D721Med (cell line): ENCODE data around the gene KIF1B.
"Not testable (repeated sequence)": the region's sequence is repeated elsewhere in the genome, so short reads cannot be mapped to it uniquely, and the experiment has no call there.

Experiments
- DNase-seq: peaks from one replicate; pipeline ENCODE4 v3.0.0; 2011; ENCODE audit warnings: low spot score; ENCODE audit not compliant: insufficient read length
- FAIRE-seq: peaks from 2 replicates; lab custom pipeline; 2011; peaks lifted over from hg19 to GRCh38; lab: Jason Lieb, UNC
- CTCF ChIP-seq: IDR thresholded peaks from 2 replicates; pipeline ENCODE4 v1.5.1; 2012; ENCODE audit warnings: mild to moderate bottlenecking, control low read depth; ENCODE audit not compliant: insufficient read depth; ENCODE audit errors: missing control alignments

Gene KIF1B

GRCh38 chr1:10377365-10378029 is 167.1 kb downstream of the KIF1B start:
- FAIRE-seq, DNase-seq: not testable (repeated sequence)
- peak; percentile 50 for TF ChIP-seq CTCF

DNA sequence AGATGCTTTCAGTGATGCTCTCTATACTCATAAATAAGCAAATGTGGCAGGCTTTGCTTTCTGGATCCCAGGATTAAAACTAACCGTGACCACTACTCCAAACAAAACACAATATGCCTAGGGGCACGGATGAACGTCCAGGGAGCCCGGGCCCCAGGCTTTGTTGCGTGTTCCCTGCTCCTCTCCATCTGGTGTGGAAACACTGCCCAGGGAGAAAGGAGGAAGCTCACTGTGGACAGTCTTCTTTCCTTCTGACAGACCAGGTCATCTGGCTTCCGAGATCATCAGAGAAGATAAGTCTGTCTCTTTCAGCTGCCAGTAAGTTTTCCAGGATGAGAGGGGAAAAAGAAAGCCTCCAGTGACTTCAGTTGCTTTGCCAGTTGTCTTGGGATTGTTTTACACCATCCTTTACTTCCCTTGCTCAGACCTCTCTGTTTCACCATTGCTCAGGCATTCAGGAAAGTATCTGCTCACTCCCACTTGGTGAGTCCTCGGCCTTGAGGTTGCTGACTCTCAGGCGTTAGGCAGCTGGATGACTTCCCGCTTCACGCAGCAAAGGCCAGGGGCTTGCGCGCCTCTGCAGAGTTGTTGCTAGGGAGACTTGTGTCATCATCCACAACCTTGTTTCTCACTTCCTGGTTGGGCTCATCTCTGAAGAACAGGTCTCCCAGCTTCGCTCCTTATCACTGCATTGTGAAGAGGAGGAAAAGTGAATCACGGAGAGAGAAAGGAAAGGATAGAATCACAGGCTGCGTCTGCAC is 167.9 kb downstream of the KIF1B start:
- FAIRE-seq (no peak), DNase-seq (no peak)
- TF ChIP-seq CTCF: no peak

DNA sequence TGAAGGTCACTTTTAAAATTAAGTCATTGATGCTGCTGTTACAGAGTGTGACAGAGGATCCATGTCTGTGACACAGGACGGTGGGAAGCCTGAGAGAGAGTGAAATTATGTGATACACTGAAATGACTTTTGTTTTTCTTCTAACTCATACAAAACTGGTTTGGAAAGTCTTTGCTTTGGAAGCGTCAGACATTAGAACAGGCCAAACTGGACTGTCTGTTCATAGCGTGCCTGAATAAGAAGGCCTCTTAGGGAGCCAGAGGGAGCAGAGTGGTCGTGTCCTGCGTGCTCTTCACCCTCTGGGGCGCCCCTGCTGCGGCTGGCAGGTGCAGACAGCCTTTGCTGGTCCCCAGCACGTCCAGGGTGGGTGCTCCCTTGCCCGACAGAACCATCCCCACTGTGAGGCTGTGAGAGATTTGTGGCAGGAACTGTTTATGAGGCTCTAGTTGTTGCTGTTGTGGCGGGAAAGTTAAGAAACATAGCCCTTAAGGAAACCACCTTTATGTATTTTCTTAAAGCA is 168.8 kb downstream of the KIF1B start:
- DNase-seq (no peak), FAIRE-seq (no peak)
- no peak for TF ChIP-seq CTCF

DNA sequence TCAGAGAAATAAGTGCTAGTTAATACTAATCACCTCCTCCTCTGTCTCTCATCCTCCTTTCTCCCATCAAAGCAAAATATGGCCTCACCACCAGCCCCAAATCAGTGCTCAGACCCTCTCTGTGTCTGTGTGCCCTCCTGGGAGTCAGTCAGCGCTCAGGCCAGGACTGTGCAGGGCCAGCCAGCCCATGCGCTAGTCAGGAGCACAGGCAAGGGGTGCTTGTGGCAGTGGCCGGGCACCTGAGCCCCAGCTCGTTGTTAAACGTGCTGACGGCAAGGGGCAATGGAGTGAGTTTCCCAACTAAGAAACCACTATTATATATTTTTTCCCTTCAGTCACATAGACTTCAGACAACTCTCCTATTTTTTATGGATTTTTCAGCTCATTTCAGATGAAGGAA is 169.3 kb downstream of the KIF1B start:
- no peak for TF ChIP-seq CTCF
- DNase-seq: no peak
- FAIRE-seq: no peak

DNA sequence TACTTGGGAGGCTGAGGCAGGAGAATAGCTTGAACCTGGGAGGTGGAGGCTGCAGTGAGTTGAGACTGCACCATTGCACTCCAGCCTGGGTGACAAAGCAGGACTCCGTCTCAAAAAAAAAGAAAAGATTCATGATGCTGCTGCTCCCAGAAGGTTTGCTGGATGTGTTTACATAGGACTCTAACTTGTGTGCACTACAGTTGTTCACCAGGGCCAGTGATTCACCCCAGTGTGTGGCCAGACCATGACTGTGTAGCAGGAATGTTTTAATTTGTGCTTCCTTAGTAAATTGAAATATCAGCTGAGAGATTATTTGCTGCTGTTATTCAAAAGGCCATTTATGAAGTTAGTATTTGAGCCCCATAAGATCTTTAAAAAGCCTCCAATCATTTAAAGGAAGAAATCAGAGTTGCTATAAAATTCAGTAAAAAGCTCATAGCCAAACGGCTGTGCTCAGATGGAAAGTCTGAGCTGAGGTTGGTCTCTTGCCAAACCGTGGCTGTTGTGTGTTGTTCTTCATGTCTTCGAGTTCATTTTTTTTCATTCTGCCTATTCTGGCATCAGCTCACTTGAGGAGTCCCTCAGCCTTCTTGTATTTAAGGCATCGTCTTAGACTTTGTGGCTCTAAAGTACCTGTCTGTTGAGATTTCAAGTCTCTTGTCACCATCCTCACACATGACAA is 170.4 kb downstream of the KIF1B start:
- no peak for FAIRE-seq
- TF ChIP-seq CTCF: no peak
- DNase-seq: no peak

- DNase-seq (no peak), FAIRE-seq (no peak)
Observed at GRCh38 chr1:10383630-10384029, 173.3 kb downstream of the KIF1B start.

More at GRCh38 chr1:10383630-10384029, 173.3 kb downstream of the KIF1B start:
- TF ChIP-seq CTCF: no peak
